ENCODE measurements around the gene AKTIP.

AKTIP gene

DNA sequence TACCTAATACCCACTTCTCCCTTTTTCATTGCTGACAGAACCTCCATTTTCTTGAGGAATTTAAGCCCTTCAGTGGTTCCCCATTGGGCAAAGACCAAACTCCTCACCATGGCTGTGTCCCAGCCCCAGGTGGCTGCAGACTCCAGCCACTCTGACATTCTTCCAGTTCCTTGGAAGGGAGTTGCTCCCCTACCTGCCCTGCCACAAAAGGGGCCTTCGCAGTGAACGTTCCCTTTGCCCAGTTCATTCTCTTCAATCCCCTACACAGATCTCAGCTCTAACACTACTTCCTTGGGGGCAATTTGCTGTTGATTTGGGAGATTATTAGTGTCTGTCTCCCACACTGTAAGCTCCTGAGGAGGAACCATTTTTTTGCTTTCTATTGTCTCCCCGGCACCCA lies 3.2 kb upstream of the AKTIP start:
- Mint-ChIP-seq H3K4me3 (no peak overlapping the region), H3K27me3 (ENCODE audit: low read depth) (no peaks in the 10 kb centered on the region), H3K4me1 (ENCODE audit: low read depth) (peaks cover 40% of the 10 kb centered on the region), H3K27ac (no peak overlapping the region), H3K36me3 (ENCODE audit: low read depth) (peaks cover 10% of the 10 kb centered on the region), H3K9me3 (no peaks in the 10 kb centered on the region)

- Mint-ChIP-seq H3K4me1 (ENCODE audit: low read depth) (peaks cover 38% of the 10 kb centered on the region), H3K27ac (peak overlapping the region; percentile 77), H3K36me3 (ENCODE audit: low read depth) (peaks cover 18% of the 10 kb centered on the region), H3K4me3 (peak overlapping the region; percentile 95), H3K9me3 (no peaks in the 10 kb centered on the region), H3K27me3 (ENCODE audit: low read depth) (no peaks in the 10 kb centered on the region)
These were observed 1.7 kb upstream of the AKTIP start for GRCh38 chr16:53504665-53505064.

- no peaks in the 10 kb centered on the region for H3K9me3 Mint-ChIP-seq
- peak overlapping the region; percentile 95 for H3K4me3 Mint-ChIP-seq
- H3K36me3 Mint-ChIP-seq (ENCODE audit: low read depth), result peaks cover 19% of the 10 kb centered on the region
- peak overlapping the region; percentile 77 for H3K27ac Mint-ChIP-seq
- no peaks in the 10 kb centered on the region for H3K27me3 Mint-ChIP-seq (ENCODE audit: low read depth)
- H3K4me1 Mint-ChIP-seq (ENCODE audit: low read depth), result peaks cover 39% of the 10 kb centered on the region
These were observed 1.1 kb upstream of the AKTIP start for GRCh38 chr16:53503991-53504663.

GRCh38 chr16:53503270-53503923 lies 388 bp upstream of the AKTIP start:
- H3K4me3 Mint-ChIP-seq, result peak overlapping the region; percentile 95
- peak overlapping the region; percentile 83 for H3K27ac Mint-ChIP-seq
- no peaks in the 10 kb centered on the region for H3K9me3 Mint-ChIP-seq
- no peaks in the 10 kb centered on the region for H3K27me3 Mint-ChIP-seq (ENCODE audit: low read depth)
- peaks cover 43% of the 10 kb centered on the region for H3K4me1 Mint-ChIP-seq (ENCODE audit: low read depth)
- H3K36me3 Mint-ChIP-seq (ENCODE audit: low read depth), result peaks cover 25% of the 10 kb centered on the region

DNA sequence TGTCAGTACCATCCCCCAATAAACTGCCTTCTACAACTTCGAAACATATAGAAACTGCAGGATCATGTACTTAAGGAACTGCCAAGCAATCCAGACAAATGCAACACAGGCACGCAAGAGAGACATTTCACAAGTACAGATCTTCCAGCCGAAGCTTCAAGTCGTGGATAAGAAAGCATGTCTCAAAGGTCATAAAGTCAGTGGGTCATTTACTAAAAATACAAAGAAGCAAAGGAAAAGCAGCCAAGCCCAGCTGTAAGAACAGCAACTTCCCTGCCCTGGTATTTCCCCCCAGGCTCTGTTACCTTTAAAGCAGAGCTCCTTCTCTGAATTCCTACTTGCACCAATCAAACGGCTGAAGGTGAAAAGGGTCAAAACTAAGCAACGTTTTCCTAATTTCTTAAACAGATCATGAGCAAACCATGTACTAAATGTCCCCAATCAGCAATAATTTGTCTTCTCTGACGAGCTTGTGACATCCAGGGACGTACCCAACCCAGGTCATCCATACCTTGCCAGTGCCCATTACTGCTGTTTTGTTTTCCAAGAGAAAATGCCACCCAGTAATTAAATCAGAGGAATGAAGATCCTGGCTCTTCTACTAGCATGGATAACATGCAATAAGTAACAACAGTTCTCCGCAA lies 1.7 kb downstream of the AKTIP start:
- H3K4me3 Mint-ChIP-seq, result peak overlapping the region; percentile 97
- H3K27ac Mint-ChIP-seq, result no peak overlapping the region
- peaks cover 43% of the 10 kb centered on the region for H3K4me1 Mint-ChIP-seq (ENCODE audit: low read depth)
- H3K27me3 Mint-ChIP-seq (ENCODE audit: low read depth), result no peaks in the 10 kb centered on the region
- H3K36me3 Mint-ChIP-seq (ENCODE audit: low read depth), result peaks cover 34% of the 10 kb centered on the region
- no peaks in the 10 kb centered on the region for H3K9me3 Mint-ChIP-seq

DNA sequence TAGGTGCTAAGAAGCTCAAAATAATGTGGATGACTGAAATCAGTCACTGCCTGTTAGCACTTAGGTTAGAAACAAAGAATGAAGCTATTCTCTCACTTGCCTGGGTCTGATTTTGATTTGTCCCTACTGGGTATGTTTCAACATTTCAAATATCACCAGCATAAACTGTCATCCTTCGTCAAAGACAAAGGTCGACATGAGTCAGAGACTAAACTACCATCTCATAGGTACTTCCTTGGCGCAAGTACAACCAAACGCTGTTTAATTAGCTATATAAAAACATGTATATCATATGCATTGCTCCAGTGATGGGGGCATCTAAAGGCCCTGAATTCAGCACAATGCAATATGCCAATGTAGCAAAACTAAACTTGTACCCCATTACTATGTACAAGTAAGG lies 4.0 kb downstream of the AKTIP start:
- Mint-ChIP-seq H3K27ac (no peak overlapping the region), H3K36me3 (ENCODE audit: low read depth) (peaks cover 52% of the 10 kb centered on the region), H3K4me1 (ENCODE audit: low read depth) (peaks cover 39% of the 10 kb centered on the region), H3K27me3 (ENCODE audit: low read depth) (no peaks in the 10 kb centered on the region), H3K4me3 (no peak overlapping the region), H3K9me3 (no peaks in the 10 kb centered on the region)

- no peaks in the 10 kb centered on the region for H3K27me3 Mint-ChIP-seq (ENCODE audit: low read depth)
- H3K4me1 Mint-ChIP-seq (ENCODE audit: low read depth), result peaks cover 28% of the 10 kb centered on the region
- peaks cover 67% of the 10 kb centered on the region for H3K36me3 Mint-ChIP-seq (ENCODE audit: low read depth)
- H3K27ac Mint-ChIP-seq, result no peak overlapping the region
- H3K4me3 Mint-ChIP-seq, result no peak overlapping the region
- H3K9me3 Mint-ChIP-seq, result no peaks in the 10 kb centered on the region
These were observed 7.7 kb downstream of the AKTIP start for GRCh38 chr16:53495325-53495724.

DNA sequence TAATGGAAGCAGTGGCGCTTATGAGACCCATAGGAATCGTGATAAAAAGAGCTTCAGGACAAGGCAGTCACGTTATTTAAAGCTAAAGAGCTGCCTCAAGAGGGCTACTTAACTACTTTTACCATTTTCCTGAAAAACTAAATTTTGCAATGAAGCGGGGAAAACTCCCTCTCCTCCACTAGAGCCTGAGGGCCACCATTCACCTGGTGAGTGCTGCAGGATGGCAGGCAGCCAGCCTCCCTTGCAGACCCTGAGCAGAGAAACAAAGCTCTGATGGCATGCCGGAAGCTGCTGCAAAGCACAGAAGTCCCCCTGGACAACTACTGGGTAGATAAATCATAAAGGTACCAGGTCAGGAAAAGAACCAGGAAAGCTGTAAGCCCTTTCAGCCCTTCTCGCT lies 8.4 kb downstream of the AKTIP start:
- peaks cover 69% of the 10 kb centered on the region for H3K36me3 Mint-ChIP-seq (ENCODE audit: low read depth)
- H3K4me3 Mint-ChIP-seq, result no peak overlapping the region
- H3K4me1 Mint-ChIP-seq (ENCODE audit: low read depth), result peaks cover 26% of the 10 kb centered on the region
- H3K27ac Mint-ChIP-seq, result no peak overlapping the region
- H3K27me3 Mint-ChIP-seq (ENCODE audit: low read depth), result no peaks in the 10 kb centered on the region
- no peaks in the 10 kb centered on the region for H3K9me3 Mint-ChIP-seq

DNA sequence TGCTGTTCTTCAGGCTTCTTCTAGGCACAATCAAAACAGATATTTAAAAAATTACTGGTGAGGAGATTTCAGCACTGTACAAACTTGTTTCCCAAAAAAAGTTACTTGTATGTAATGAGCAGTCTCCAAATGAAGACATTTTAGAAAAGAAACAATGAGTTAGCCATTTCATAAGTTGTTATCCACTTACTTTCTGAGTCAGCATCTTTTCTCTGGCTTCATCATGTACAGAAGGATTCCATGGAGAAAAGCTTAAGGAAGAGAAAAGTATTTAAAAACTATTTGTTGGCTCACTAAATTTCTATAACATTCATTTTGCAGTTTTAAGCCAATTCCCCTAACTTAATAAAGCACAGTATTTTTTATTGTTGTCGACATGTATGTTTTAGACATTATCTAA lies 10.5 kb downstream of the AKTIP start:
- no peak overlapping the region for H3K4me3 Mint-ChIP-seq
- no peaks in the 10 kb centered on the region for H3K9me3 Mint-ChIP-seq
- H3K4me1 Mint-ChIP-seq (ENCODE audit: low read depth), result peaks cover 18% of the 10 kb centered on the region
- peaks cover 69% of the 10 kb centered on the region for H3K36me3 Mint-ChIP-seq (ENCODE audit: low read depth)
- H3K27me3 Mint-ChIP-seq (ENCODE audit: low read depth), result no peaks in the 10 kb centered on the region
- H3K27ac Mint-ChIP-seq, result no peak overlapping the region

DNA sequence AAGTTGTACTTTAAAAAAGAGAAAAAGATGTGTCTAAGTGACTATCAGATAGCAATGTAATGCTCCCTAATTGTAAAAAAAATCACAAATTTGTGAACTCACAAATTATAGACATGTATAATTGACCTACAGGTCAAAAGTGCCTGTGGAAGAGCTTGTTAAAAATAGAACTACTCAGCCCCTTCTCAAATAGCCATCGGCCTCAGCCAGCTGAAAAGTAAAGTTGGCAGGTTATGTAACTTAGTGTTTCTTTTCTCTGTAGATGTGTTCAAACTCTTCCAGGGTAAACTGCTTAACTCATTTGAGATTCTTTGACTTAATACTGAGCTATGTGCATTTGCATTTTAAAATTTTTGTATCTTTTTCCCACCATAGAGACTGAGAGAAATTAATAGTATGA lies 13.3 kb downstream of the AKTIP start:
- Mint-ChIP-seq H3K36me3 (ENCODE audit: low read depth) (peaks cover 81% of the 10 kb centered on the region), H3K9me3 (peaks cover 21% of the 10 kb centered on the region), H3K4me3 (no peak overlapping the region), H3K4me1 (ENCODE audit: low read depth) (peaks cover 9% of the 10 kb centered on the region), H3K27ac (no peak overlapping the region), H3K27me3 (ENCODE audit: low read depth) (no peaks in the 10 kb centered on the region)

GRCh38 chr16:53486230-53486629 lies 16.8 kb downstream of the AKTIP start:
- Mint-ChIP-seq H3K4me3 (no peak overlapping the region), H3K4me1 (ENCODE audit: low read depth) (peaks cover 17% of the 10 kb centered on the region), H3K27ac (no peak overlapping the region), H3K36me3 (ENCODE audit: low read depth) (peaks cover 87% of the 10 kb centered on the region), H3K9me3 (peaks cover 39% of the 10 kb centered on the region), H3K27me3 (ENCODE audit: low read depth) (no peaks in the 10 kb centered on the region)

- H3K4me1 Mint-ChIP-seq (ENCODE audit: low read depth), result peaks cover 19% of the 10 kb centered on the region
- H3K9me3 Mint-ChIP-seq, result peaks cover 39% of the 10 kb centered on the region
- no peak overlapping the region for H3K27ac Mint-ChIP-seq
- peaks cover 87% of the 10 kb centered on the region for H3K36me3 Mint-ChIP-seq (ENCODE audit: low read depth)
- no peak overlapping the region for H3K4me3 Mint-ChIP-seq
- H3K27me3 Mint-ChIP-seq (ENCODE audit: low read depth), result no peaks in the 10 kb centered on the region
These were observed 18.5 kb downstream of the AKTIP start for GRCh38 chr16:53484542-53484941.

- Mint-ChIP-seq H3K9me3 (peaks cover 46% of the 10 kb centered on the region), H3K36me3 (ENCODE audit: low read depth) (peaks cover 91% of the 10 kb centered on the region), H3K27ac (peak overlapping the region; percentile 49), H3K27me3 (ENCODE audit: low read depth) (no peaks in the 10 kb centered on the region), H3K4me1 (ENCODE audit: low read depth) (peaks cover 22% of the 10 kb centered on the region), H3K4me3 (no peak overlapping the region)
These were observed 20.9 kb downstream of the AKTIP start for GRCh38 chr16:53482123-53482522.

DNA sequence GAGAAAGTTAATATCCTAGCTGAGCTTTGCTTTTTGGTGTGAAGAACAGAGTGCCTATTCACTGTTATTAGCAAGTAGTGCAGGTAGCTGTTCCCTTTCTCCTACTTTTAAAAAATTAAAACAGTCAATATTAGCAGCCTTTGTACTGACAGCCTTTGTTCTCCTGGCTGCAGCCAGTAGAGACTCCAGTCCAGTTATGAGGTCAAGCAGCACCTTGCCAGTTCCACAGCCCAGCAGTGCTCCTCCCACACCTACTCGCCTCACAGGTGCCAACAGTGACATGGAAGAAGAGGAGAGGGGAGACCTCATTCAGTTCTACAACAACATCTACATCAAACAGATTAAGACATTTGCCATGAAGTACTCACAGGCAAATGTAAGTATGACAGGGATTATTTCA lies 22.6 kb downstream of the AKTIP start:
- no peaks in the 10 kb centered on the region for H3K27me3 Mint-ChIP-seq (ENCODE audit: low read depth)
- H3K36me3 Mint-ChIP-seq (ENCODE audit: low read depth), result peaks cover 90% of the 10 kb centered on the region
- H3K9me3 Mint-ChIP-seq, result peaks cover 31% of the 10 kb centered on the region
- H3K27ac Mint-ChIP-seq, result no peak overlapping the region
- H3K4me1 Mint-ChIP-seq (ENCODE audit: low read depth), result peaks cover 32% of the 10 kb centered on the region
- H3K4me3 Mint-ChIP-seq, result no peak overlapping the region

DNA sequence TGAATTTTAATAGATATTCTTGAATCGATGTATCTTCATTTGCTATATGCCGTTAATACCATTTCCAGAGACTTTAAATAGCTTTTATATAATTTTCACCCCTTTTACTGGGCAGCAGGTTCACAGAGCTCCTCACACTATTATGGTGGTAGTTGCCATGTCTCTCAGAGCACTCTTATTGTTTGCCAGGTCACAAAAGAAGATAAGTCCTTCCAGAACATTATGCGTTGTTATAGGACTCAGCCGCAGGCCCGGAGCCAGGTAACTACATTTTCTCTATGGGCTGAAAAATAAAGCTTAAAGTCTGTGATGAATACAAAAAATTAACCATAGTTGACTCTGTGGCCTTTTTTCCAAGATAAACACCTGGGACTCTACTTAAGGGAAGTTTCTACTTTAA lies 24.0 kb downstream of the AKTIP start:
- H3K36me3 Mint-ChIP-seq (ENCODE audit: low read depth), result peaks cover 85% of the 10 kb centered on the region
- H3K27me3 Mint-ChIP-seq (ENCODE audit: low read depth), result no peaks in the 10 kb centered on the region
- peaks cover 19% of the 10 kb centered on the region for H3K9me3 Mint-ChIP-seq
- no peak overlapping the region for H3K27ac Mint-ChIP-seq
- H3K4me3 Mint-ChIP-seq, result no peak overlapping the region
- peaks cover 38% of the 10 kb centered on the region for H3K4me1 Mint-ChIP-seq (ENCODE audit: low read depth)

Data from T-helper 1 cell treated with Interleukin-12 subunit alpha and Interleukin-12 subunit beta and Interleukin-4 antibody, amounts not matched to agents 30 μg/mL and 1 μg/mL, for 36 hours (primary cell).